Retinal pigment epithelial cell (primary cell): ENCODE measurements around the gene GPR173.

Source experiments
- DNase-seq: peaks from one replicate; pipeline ENCODE4 v3.0.0-alpha.2; 2010; ENCODE audit warnings: low read depth
- H3K4me3 ChIP-seq: 2 replicates; pipeline ENCODE4 v1.5.1; 2011; ENCODE audit warnings: mild to moderate bottlenecking, low read length, control low read depth, moderate library complexity
- TF ChIP-seq, protein P1 (sequence below): conservative IDR thresholded peaks from 2 replicates; pipeline ENCODE4 v1.5.1; 2011; ENCODE audit warnings: low read depth, low read length, control low read depth, inconsistent platforms

The GPR173 gene

DNA sequence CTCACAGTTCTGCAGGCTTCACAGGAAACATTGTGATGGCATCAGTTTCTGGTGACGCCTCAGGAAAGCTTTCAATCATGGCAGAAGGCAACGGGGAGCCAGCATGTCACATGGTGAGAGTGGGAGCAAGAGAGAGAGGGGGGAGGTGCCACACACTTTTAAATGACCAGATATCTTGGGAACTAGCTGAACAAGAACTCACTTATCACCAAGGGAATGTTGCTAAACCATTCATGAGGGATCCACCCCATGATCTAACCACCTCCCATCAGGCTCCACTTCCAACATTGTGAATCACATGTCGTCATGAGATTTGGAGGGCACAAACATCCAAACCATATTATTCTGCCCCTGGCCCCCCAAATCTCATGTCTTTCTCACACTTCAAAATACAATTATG, 43.3 kb upstream of the GPR173 start:
- H3K4me3 ChIP-seq = no peak overlapping the region
- no peak for DNase-seq
- TF ChIP-seq, protein P1, sequence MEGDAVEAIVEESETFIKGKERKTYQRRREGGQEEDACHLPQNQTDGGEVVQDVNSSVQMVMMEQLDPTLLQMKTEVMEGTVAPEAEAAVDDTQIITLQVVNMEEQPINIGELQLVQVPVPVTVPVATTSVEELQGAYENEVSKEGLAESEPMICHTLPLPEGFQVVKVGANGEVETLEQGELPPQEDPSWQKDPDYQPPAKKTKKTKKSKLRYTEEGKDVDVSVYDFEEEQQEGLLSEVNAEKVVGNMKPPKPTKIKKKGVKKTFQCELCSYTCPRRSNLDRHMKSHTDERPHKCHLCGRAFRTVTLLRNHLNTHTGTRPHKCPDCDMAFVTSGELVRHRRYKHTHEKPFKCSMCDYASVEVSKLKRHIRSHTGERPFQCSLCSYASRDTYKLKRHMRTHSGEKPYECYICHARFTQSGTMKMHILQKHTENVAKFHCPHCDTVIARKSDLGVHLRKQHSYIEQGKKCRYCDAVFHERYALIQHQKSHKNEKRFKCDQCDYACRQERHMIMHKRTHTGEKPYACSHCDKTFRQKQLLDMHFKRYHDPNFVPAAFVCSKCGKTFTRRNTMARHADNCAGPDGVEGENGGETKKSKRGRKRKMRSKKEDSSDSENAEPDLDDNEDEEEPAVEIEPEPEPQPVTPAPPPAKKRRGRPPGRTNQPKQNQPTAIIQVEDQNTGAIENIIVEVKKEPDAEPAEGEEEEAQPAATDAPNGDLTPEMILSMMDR = no peak

- TF ChIP-seq, protein P1 = no peak
- no peak for DNase-seq
- H3K4me3 ChIP-seq = no peak overlapping the region
Observed at GRCh38 chrX:53009032-53009431, 39.6 kb upstream of the GPR173 start.

GRCh38 chrX:53013291-53013690, 35.3 kb upstream of the GPR173 start:
- no peak for DNase-seq
- TF ChIP-seq, protein P1 = no peak
- no peak overlapping the region for H3K4me3 ChIP-seq

- H3K4me3 ChIP-seq = no peak overlapping the region
- TF ChIP-seq, protein P1 = no peak
- no peak for DNase-seq
Observed at GRCh38 chrX:53018627-53019026, 30.0 kb upstream of the GPR173 start.

GRCh38 chrX:53022381-53022780, 26.2 kb upstream of the GPR173 start:
- H3K4me3 ChIP-seq = no peak overlapping the region
- TF ChIP-seq, protein P1 = no peak
- no peak for DNase-seq

- TF ChIP-seq, protein P1 = no peak
- no peak overlapping the region for H3K4me3 ChIP-seq
- DNase-seq = no peak
Observed at GRCh38 chrX:53028678-53029077, 19.9 kb upstream of the GPR173 start.

- no peak for DNase-seq
- no peak overlapping the region for H3K4me3 ChIP-seq
- TF ChIP-seq, protein P1 = no peak
Observed at GRCh38 chrX:53031380-53031779, 17.2 kb upstream of the GPR173 start.
